WTC11 (cell line): ENCODE results near the gene SARM1. TPM values are rescaled to one million over a fixed set of nuclear protein-coding genes. Genes with fewer than 3 reads are reported as not detected.

Source experiments
- ATF2 ChIP-seq: sonication (generic); formaldehyde crosslinking; IDR thresholded peaks from 2 replicates; pipeline ENCODE4 v1.8.1; 2022; ENCODE audit warnings: low read depth, missing genetic modification reagents, borderline replicate concordance
- ATF3 ChIP-seq: sonication (generic); formaldehyde crosslinking; conservative IDR thresholded peaks from 2 replicates; pipeline ENCODE4 v1.8.1; 2022; ENCODE audit warnings: mild to moderate bottlenecking, missing genetic modification reagents
- CBFB ChIP-seq: sonication (generic); formaldehyde crosslinking; IDR thresholded peaks from 2 replicates; pipeline ENCODE4 v1.8.1; 2022; ENCODE audit warnings: mild to moderate bottlenecking, low read depth, missing genetic modification reagents
- CREB1 ChIP-seq: sonication (generic); formaldehyde crosslinking; IDR thresholded peaks from 2 replicates; pipeline ENCODE4 v1.8.0; 2023; ENCODE audit warnings: mild to moderate bottlenecking, missing genetic modification reagents
- E2F1 ChIP-seq: sonication (generic); formaldehyde crosslinking; IDR thresholded peaks from 2 replicates; pipeline ENCODE4 v1.8.0; 2022; ENCODE audit warnings: mild to moderate bottlenecking, missing genetic modification reagents
- E2F5 ChIP-seq: sonication (generic); formaldehyde crosslinking; IDR thresholded peaks from 2 replicates; pipeline ENCODE4 v1.8.1; 2022; ENCODE audit warnings: mild to moderate bottlenecking, moderate library complexity, missing genetic modification reagents
- ERG ChIP-seq: fragments of 250-450 bp; sonication (Bioruptor Pico); IDR thresholded peaks from 2 replicates; pipeline ENCODE4 v1.8.0; 2021; ENCODE audit warnings: mild to moderate bottlenecking
- ESRRA ChIP-seq: sonication (generic); formaldehyde crosslinking; IDR thresholded peaks from 2 replicates; pipeline ENCODE4 v1.8.1; 2022; ENCODE audit warnings: mild to moderate bottlenecking, missing genetic modification reagents, borderline replicate concordance
- GTF2I ChIP-seq: fragments of 250-450 bp; sonication (Bioruptor Pico); conservative IDR thresholded peaks from 2 replicates; pipeline ENCODE4 v1.4.0; 2021; ENCODE audit warnings: mild to moderate bottlenecking
- IRF2 ChIP-seq: sonication (generic); formaldehyde crosslinking; IDR thresholded peaks from 2 replicates; pipeline ENCODE4 v1.8.0; 2022; ENCODE audit warnings: low read depth, missing genetic modification reagents, borderline replicate concordance
- JAZF1 ChIP-seq: fragments of 250-450 bp; sonication (Bioruptor Pico); IDR thresholded peaks from 2 replicates; pipeline ENCODE4 v1.9.0; 2021; ENCODE audit warnings: moderate library complexity, mild to moderate bottlenecking, inconsistent platforms
- JUN ChIP-seq: sonication (generic); formaldehyde crosslinking; IDR thresholded peaks from 2 replicates; pipeline ENCODE4 v1.8.0; 2023; ENCODE audit warnings: mild to moderate bottlenecking, missing genetic modification reagents
- MXD4 ChIP-seq: fragments of 250-450 bp; sonication (Bioruptor Pico); IDR thresholded peaks from 2 replicates; pipeline ENCODE4 v1.8.0; 2021; ENCODE audit warnings: mild to moderate bottlenecking, moderate library complexity, borderline replicate concordance
- PREB ChIP-seq: sonication (generic); formaldehyde crosslinking; IDR thresholded peaks from 2 replicates; pipeline ENCODE4 v1.8.1; 2022; ENCODE audit warnings: mild to moderate bottlenecking, missing genetic modification reagents, moderate library complexity, borderline replicate concordance
- SMAD4 ChIP-seq: sonication (generic); formaldehyde crosslinking; IDR thresholded peaks from 2 replicates; pipeline ENCODE4 v1.8.0; 2022; ENCODE audit warnings: mild to moderate bottlenecking, missing genetic modification reagents
- SOX15 ChIP-seq: fragments of 250-450 bp; sonication (Bioruptor Pico); IDR thresholded peaks from 2 replicates; pipeline ENCODE4 v1.9.0; 2021; ENCODE audit warnings: mild to moderate bottlenecking
- TCF7 ChIP-seq: sonication (generic); formaldehyde crosslinking; IDR thresholded peaks from 2 replicates; pipeline ENCODE4 v1.8.0; 2022; ENCODE audit warnings: mild to moderate bottlenecking, low read depth, missing genetic modification reagents, moderate library complexity
- TP53 ChIP-seq: sonication (generic); formaldehyde crosslinking; IDR thresholded peaks from 2 replicates; pipeline ENCODE4 v1.8.1; 2023; ENCODE audit warnings: mild to moderate bottlenecking, missing genetic modification reagents
- ZMAT4 ChIP-seq: fragments of 250-450 bp; sonication (Bioruptor Pico); IDR thresholded peaks from 2 replicates; pipeline ENCODE4 v1.9.0; 2021; ENCODE audit warnings: mild to moderate bottlenecking
- ZNF281 ChIP-seq: sonication (generic); formaldehyde crosslinking; IDR thresholded peaks from 2 replicates; pipeline ENCODE4 v1.8.0; 2023; ENCODE audit warnings: mild to moderate bottlenecking, missing genetic modification reagents
- ZNF317 ChIP-seq: sonication (generic); formaldehyde crosslinking; IDR thresholded peaks from 2 replicates; pipeline ENCODE4 v1.8.1; 2023; ENCODE audit warnings: low read depth, mild to moderate bottlenecking, moderate library complexity, missing genetic modification reagents, borderline replicate concordance
- ZNF512 ChIP-seq: sonication (generic); formaldehyde crosslinking; IDR thresholded peaks from 2 replicates; pipeline ENCODE4 v1.8.1; 2022; ENCODE audit warnings: missing genetic modification reagents, borderline replicate concordance
- ZNF671 ChIP-seq: fragments of 250-450 bp; sonication (Bioruptor Pico); IDR thresholded peaks from 2 replicates; pipeline ENCODE4 v1.8.0; 2021; ENCODE audit warnings: mild to moderate bottlenecking
- total RNA-seq: library from RNA; stranded (reverse); gene quantifications from 3 replicates; pipeline ENCODE4 v1.2.3, GENCODE V29; 2021

SARM1 gene
- total RNA-seq, 1 experiment from 2014 or later: 3.8 TPM

- peak; percentile 81 for TF ChIP-seq SMAD4 (CRISPR knock-in tag)
- peak; percentile 12; the same call in 1 of the 2 replicates for TF ChIP-seq ZNF281 (CRISPR knock-in tag)
- TF ChIP-seq SOX15 (CRISPR knock-in tag): no peak
- no peak for TF ChIP-seq ERG
- TF ChIP-seq ATF3 (CRISPR knock-in tag): no peak; the same call in 1 of the 2 replicates
- TF ChIP-seq JAZF1 (CRISPR knock-in tag): no peak
- TF ChIP-seq TCF7 (CRISPR knock-in tag): peak; percentile 38; the same call in 1 of the 2 replicates
- no peak for TF ChIP-seq ZMAT4
- no peak for TF ChIP-seq MXD4 (CRISPR knock-in tag)
- peak; percentile 54; the same call in 1 of the 2 replicates for TF ChIP-seq CREB1 (CRISPR knock-in tag)
- TF ChIP-seq ESRRA (CRISPR knock-in tag): 0 out of 2 replicates have a peak, but pooled peaks have one; percentile 24
- no peak for TF ChIP-seq PREB (CRISPR knock-in tag)
- TF ChIP-seq IRF2 (CRISPR knock-in tag): no peak
- TF ChIP-seq JUN (CRISPR knock-in tag): peak; percentile 71; the same call in 1 of the 2 replicates
- TF ChIP-seq CBFB (CRISPR knock-in tag): no peak
- TF ChIP-seq E2F5: peak; percentile 58; the same call in 1 of the 2 replicates
- no peak for TF ChIP-seq ZNF317 (CRISPR knock-in tag)
- TF ChIP-seq ZNF512 (CRISPR knock-in tag): no peak
- no peak for TF ChIP-seq ZNF671 (CRISPR knock-in tag)
- TF ChIP-seq TP53 (CRISPR knock-in tag): peak; percentile 85
- no peak for TF ChIP-seq ATF2 (CRISPR knock-in tag)
- TF ChIP-seq E2F1: peak; percentile 88; the same call in 1 of the 2 replicates
- TF ChIP-seq GTF2I: no peak
Observed at GRCh38 chr17:28381141-28381825, 9.8 kb downstream of the SARM1 start (continued).
